GM12872 (cell line): ENCODE results near the gene FPR1.

Source experiments
- TF ChIP-seq, protein P1 (sequence below): IDR thresholded peaks from 3 replicates; pipeline ENCODE4 v1.5.1; 2011; ENCODE audit warnings: low read depth, mild to moderate bottlenecking, low read length, moderate library complexity; ENCODE audit not compliant: insufficient read depth

The FPR1 gene

DNA sequence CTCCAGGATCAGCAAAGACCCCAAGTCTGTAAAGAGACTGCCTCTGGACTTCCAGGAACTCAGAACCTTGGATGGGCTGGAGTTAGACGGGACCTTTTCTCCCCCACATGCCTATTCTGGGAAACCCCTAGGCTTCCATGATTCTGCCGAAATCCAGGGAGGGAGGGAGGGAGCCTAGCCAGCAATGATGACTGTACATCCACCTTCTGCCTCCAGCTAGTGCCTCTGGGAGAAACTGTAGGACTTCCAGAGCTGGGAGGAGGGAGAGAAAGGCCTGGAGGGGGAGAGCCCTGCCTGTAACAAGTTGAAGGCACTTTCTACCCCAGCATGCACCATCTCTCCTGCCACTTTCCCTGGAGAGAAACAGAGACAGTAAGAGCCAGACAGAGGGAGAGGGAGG is 21.9 kb downstream of the FPR1 start:
- TF ChIP-seq, protein P1, sequence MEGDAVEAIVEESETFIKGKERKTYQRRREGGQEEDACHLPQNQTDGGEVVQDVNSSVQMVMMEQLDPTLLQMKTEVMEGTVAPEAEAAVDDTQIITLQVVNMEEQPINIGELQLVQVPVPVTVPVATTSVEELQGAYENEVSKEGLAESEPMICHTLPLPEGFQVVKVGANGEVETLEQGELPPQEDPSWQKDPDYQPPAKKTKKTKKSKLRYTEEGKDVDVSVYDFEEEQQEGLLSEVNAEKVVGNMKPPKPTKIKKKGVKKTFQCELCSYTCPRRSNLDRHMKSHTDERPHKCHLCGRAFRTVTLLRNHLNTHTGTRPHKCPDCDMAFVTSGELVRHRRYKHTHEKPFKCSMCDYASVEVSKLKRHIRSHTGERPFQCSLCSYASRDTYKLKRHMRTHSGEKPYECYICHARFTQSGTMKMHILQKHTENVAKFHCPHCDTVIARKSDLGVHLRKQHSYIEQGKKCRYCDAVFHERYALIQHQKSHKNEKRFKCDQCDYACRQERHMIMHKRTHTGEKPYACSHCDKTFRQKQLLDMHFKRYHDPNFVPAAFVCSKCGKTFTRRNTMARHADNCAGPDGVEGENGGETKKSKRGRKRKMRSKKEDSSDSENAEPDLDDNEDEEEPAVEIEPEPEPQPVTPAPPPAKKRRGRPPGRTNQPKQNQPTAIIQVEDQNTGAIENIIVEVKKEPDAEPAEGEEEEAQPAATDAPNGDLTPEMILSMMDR: no peak

DNA sequence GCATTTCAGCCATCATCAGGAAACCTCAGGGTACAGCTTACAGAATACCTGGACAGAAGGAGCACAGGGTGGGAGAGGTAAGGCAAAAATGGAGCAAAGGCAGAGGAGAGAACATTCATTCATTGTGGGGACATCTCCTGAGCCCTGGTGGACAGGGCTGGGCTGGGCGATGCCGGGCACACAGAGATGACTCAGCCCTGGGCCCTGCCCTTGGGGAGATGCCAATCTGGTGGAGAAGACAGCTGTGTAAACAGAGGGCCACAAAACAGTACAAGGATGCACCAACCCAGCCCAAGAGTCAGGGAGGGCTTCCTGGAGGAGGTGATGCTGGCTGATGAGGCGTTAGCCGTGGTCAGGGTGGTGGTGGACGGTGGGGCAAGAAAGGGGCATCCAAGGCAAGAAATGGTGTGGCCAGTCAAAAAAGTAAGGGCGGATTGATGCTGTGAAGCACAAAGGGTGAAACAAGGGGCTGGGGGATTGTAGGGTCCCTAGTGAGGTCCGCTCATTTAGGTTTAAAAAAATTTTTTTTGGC is 24.3 kb downstream of the FPR1 start:
- TF ChIP-seq, protein P1: no peak

DNA sequence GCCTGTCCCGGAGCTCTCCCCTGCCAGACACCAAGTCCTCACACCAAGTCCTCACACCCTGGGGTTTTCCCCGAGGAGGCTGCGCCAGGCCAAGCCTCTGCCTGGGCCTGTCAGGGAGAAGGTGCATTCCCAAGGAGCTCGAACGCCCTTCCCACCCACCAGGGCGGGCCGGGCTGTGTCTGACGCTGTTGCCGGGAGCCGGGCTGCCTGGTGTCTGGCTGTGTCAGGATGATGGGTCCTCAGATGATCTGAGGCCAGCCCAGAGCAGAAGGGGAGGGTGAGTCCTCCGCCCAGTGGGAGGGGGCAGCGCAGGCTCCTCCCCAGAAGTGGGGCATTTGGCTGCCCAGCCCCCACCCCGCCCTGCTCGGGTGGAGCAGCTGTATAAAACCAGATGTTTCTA is 25.6 kb downstream of the FPR1 start:
- TF ChIP-seq, protein P1: no peak

DNA sequence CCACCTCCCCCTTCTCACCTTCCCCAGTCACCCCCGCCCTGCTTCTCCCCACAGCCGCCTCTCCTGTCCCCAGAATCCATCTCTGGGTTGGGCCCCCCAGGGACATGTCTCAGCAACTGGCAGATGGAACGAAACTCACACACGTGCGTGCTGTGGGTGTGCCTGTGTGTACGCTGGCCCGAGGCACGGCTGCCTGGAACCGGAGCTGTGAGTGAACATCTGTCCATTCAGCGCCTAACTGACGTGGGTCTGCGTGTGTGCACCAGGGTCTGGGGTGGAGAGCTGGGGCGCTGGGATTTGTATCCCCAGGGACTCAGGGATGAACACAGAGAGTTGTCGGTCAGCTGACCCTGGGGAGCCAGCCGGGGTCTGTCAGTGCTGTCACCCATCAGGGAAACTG is 27.1 kb downstream of the FPR1 start:
- TF ChIP-seq, protein P1: no peak

DNA sequence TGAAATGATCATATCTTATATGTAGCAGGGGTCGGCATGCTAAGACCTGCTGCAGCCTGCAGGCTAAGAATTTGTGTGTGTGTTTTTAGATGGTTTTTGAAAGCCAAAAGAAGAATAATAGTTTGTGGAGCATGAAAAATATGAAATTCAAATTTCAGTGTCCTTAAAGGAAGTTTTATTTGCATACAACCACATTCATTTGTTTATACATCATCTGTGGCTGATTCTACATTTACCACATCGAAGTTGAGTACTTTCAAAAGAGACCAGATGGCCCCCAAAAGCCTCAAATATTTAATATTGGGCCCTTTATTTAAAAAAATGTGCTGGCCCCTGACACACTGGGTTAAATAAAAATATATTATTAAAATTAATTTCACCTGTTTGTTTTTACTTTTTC is 29.2 kb downstream of the FPR1 start:
- TF ChIP-seq, protein P1: no peak

DNA sequence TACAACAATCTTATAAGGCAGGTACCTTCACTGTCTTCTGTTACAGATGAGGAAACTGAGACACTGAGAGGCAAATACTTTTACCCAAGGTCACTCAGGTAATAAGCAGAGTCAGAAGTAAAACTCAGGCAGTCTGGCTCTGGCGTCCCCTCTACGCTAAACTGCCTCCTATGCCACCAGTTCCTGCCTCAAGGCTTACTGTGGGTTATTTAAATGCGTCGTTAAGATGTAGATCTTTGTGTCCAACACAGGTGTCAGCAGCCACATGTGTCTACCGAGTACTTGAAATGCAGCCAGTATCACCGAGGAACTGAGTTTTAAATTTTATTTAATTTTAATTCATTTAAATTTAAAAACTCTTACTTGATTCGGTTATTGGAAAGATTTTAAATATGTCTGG is 29.8 kb downstream of the FPR1 start:
- TF ChIP-seq, protein P1: no peak

DNA sequence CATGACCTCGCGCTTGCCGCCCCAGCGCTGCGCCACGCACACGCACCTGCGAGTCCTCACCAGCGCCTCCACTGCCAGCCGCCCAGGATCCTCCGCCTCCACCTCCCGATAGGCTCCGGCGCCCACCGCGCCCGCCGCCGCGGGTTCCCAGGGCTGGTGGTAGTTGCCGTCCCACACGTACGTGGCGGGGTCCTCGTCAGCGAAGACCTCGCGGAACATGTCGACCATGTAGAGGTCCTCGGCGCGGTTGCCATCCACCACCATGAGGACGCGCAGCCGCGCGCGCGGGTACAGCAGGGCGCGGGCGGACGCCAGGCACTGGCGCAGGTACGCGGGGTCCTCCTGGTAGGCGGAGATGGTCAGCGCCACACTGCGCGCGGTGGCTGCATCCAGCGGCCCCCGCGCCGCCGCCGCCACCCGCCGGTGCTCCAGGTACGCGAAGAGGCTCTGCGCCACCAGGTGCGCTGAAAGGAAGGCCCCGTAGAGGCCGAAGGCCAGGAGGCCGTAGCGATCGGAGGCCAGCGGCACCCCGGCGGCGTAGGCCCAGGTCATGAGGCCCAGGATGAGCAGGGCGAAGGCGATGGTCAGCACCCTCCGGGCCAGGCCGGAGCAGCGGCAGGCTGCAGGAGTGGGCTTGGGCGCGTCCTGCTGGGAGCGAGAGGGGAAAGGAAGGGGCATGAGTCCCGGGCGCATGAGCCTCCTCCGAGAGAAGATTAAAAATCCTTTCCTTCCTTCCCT is 32.3 kb downstream of the FPR1 start:
- TF ChIP-seq, protein P1: no peak
